Measurements from ENCODE around the gene PNMA1.

DNA sequence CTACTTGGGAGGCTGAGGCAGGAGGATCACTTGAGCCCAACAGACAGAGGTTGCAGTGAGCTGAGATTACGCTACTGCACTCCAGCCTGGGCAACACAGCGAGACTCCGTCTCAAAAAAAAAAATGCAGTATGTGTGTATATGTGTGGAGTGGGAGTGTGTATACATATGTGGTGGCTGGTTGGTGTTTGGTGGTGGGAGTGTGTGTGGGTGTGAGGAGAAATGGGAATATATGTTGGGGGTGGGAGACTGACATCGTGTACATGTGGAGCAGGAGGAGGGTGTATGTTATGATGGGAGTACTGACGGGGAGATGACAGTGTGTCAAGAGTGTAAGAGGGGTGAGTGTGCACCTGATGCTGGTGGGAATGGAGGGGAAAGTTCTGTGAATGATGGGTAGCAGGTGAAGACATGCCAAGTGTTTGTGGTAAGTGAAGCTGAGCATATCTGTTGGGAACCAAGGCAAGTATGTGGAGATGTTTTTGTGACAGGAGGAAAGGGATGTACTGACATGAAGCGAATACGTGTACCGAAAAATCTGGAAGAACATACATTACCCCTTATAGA is 4.2 kb downstream of the PNMA1 start:
- TF ChIP-seq, protein P1, sequence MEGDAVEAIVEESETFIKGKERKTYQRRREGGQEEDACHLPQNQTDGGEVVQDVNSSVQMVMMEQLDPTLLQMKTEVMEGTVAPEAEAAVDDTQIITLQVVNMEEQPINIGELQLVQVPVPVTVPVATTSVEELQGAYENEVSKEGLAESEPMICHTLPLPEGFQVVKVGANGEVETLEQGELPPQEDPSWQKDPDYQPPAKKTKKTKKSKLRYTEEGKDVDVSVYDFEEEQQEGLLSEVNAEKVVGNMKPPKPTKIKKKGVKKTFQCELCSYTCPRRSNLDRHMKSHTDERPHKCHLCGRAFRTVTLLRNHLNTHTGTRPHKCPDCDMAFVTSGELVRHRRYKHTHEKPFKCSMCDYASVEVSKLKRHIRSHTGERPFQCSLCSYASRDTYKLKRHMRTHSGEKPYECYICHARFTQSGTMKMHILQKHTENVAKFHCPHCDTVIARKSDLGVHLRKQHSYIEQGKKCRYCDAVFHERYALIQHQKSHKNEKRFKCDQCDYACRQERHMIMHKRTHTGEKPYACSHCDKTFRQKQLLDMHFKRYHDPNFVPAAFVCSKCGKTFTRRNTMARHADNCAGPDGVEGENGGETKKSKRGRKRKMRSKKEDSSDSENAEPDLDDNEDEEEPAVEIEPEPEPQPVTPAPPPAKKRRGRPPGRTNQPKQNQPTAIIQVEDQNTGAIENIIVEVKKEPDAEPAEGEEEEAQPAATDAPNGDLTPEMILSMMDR (IDR thresholded peaks at IDR 0.05) = no peak
- TF ChIP-seq POLR2A (IDR thresholded peaks at IDR 0.05) = no peak
